Measurements from ENCODE around the gene PLCB3.

Gene PLCB3

DNA sequence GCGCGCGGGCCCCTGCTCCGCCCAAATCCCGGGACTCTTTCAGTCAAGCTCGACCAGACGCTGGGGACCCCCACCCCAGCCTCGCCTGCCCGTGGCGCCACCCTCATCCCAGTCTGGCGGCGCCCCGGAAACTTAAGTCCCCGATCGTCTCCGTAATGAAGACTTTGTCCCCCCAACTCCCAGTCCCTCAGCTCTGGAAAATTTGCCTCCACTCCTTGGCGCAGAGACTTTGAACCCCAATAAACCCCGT, 348 bp downstream of the PLCB3 start:
- DNase-seq, result no peak

DNA sequence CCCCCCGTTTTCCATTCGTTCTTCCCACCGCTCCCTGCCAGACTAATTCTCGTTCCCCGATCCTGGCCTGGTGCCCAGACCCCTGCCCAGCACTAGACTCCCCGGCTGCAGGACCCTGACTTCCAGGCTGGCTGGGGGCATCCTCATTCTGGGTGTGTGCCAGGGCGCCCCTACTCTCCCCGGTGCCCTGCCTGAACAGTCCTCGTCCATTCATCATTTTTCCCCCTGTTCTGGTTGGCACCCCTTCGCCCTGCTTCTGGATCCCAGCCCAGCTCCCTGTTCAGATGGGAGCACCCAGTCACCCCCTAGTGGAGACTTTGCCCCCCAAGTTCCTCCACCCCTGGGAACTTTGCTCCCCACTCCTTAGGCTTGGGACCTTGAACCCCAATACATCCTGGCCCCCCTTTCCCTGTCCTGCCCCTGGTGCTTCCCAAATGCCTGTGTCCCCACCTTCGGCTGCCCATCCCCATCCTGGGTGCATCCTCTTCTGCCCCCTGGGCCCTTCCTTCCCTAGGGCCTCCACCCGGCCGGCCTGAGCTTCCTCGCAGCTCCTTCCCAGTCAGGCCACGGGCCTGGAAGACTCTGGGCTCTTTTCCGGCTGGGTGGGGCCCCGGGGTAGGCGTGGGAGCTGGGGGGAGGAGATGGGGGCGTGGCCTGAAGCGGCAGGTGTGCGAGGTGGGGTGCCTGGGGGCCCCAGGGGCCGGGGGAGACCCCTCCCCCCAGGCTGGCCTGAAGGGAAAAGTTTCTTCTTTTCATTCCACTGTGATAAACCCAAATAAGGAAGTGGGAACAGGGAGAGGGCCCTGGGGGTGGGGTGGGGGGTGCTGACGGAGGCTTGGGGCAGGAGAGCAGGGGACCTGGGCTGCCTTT, 908 bp downstream of the PLCB3 start:
- DNase-seq, result no peak

DNA sequence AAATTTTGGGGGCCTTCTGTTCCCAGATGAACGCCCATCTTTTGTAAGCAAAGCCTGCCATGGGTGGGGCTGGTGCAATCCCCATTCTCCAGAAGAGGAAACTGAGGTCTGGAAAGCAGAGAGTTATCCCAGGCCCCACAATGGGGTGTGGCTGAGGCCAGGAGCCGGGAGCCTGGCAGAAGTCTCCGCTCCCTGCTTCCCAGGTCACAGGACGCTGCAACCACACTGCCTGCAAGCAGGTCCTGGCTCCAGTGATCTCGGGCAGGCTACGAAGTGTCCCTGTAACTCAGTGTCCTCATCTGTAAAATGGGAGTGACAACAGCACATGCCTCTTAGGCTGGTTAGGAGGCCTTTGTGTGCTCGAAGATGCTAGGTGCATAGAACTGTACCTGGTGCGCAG, 1.7 kb downstream of the PLCB3 start:
- DNase-seq, result no peak

DNA sequence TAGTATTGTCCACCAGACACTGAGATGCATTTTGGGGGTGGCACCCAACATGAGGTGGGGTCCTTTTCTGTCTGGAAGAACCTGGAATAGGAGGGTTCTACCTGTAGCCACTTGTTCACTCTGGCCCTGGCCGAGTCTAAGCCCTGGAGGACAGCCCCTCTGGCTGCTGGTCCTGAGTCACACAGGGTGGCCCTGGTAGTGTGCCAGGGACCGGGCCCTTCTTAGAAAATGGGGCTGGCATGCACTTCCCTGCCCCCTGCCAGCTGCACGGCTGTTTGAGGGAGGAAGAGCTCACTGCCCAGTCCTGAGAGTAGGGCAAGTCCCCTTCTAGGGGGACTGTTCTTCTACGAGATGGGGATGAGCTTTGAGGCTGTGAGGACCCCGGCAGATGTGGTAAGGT, 2.2 kb downstream of the PLCB3 start:
- no peak for DNase-seq

DNA sequence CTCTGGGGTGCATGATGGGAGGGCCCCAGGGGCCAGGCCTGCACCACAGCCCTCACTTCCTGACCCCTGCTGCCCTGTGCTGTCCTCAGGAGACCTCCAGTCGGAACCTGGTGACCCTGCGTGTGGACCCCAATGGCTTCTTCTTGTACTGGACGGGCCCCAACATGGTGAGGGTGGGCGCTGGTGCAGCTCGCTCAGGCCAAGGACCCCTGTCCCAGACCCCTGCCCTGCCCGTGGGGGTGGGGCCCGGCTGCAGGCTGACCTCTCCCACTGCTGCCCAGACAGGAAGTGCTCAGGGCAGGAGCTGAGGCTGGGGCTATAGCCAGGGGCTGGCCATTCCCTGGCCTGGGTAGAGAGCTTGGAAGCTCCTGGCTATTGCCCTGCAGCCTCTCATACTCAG, 3.0 kb downstream of the PLCB3 start:
- DNase-seq, result no peak

DNA sequence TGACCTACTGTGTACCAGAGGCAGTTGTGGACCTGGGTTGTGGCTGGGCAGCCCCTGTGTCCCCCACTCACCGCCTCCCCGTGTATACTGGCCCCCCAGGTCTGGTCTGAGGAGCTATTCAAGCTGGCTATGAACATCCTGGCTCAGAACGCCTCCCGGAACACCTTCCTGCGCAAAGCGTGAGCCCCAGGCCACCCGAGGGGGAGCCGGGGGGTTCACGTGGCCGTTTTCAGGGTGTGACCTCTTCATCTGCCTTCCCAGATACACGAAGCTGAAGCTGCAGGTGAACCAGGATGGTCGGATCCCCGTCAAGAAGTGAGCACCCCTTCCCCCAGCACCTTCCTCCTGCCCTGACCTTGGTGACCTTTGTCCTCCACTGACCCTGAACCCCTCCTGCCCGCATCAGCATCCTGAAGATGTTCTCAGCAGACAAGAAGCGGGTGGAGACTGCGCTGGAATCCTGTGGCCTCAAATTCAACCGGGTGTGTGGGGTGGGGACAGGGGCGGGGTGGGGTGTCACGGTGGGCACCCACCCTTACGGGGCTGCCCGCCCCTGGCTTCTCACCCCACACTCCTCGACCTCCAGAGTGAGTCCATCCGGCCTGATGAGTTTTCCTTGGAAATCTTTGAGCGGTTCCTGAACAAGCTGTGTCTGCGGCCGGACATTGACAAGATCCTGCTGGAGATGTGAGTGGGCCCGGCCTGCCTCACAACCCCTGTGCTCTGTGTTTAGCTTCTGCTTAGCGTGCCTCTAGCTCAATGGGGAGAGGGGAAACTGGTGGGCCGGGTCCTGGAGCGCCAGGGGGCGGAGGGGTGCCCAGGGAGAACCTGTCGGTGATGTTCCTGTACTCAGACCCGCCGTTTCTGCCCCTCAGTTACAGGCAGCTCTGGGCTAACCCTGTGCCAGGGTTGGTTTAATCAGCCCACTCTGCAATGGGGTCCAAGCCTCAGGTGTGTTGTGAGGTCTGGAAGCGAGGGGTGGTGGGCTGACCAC, 4.1 kb downstream of the PLCB3 start:
- DNase-seq, result no peak

DNA sequence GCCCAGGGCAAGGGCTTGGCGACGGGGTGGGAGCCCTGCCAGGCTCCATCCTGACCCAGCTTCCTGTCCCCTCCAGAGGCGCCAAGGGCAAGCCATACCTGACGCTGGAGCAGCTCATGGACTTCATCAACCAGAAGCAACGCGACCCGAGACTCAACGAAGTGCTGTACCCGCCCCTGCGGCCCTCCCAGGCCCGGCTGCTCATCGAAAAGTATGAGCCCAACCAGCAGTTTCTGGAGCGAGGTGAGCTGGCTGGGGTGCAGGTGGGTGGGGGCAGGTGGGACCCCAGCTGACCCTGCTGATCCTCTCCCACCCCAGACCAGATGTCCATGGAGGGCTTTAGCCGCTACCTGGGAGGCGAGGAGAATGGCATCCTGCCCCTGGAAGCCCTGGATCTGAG, 5.0 kb downstream of the PLCB3 start:
- no peak for DNase-seq

DNA sequence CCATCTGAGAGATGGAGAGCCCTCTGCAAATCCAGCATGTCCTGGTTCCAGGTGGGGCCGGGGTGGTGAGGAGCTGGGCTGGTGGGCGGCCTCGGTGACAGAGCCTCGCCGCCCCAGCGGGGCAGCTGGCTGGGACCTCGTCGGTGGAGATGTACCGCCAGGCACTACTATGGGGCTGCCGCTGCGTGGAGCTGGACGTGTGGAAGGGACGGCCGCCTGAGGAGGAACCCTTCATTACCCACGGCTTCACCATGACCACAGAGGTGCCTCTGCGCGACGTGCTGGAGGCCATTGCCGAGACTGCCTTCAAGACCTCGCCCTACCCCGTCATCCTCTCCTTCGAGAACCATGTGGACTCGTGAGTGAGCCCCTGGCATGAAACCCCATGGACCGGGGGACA, 7.0 kb downstream of the PLCB3 start:
- no peak for DNase-seq

DNA sequence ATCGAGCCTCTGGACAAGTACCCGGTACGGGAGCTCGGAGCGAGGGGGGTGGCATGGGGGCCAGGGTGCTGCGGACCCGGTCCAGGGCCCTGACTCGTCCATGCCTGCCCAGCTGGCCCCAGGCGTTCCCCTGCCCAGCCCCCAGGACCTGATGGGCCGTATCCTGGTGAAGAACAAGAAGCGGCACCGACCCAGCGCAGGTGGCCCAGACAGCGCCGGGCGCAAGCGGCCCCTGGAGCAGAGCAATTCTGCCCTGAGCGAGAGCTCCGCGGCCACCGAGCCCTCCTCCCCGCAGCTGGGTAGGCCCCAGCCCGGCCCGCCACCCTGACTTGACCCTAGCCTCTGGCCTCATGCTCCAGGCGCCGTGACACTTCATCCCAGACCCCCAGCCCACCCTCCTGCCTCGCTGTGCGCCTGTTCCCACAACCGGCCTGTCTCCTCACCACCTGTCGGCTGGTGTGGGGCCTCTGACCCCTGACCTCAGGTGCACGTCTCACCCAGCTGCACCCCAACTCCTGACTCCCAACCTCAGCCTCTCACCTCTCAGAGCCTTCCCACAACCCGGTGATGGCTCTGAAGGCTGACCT, 7.7 kb downstream of the PLCB3 start:
- DNase-seq, result no peak

DNA sequence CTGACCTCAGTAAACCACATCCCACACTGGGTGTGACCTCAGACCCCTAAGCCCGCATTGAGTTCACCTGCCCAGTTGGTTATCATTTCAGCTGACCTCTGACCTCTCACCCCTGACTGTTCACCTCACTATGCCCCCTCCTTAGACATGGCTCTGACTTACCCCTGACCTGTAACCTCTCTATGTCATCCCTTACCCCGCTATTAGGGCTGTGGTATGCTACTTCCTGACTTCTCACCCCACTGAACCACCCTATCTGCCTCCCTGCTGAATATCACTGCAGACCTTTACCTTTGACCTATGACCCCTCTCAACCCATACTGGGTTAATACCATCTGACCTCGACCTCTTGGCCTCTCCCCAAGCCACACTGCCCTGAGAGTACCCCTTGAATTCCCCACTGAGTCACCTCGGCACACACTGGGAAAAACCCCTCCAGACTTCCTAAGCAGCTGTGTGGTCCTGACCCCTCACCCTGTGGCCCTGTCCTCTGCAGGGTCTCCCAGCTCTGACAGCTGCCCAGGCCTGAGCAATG, 8.3 kb downstream of the PLCB3 start:
- DNase-seq, result no peak

DNA sequence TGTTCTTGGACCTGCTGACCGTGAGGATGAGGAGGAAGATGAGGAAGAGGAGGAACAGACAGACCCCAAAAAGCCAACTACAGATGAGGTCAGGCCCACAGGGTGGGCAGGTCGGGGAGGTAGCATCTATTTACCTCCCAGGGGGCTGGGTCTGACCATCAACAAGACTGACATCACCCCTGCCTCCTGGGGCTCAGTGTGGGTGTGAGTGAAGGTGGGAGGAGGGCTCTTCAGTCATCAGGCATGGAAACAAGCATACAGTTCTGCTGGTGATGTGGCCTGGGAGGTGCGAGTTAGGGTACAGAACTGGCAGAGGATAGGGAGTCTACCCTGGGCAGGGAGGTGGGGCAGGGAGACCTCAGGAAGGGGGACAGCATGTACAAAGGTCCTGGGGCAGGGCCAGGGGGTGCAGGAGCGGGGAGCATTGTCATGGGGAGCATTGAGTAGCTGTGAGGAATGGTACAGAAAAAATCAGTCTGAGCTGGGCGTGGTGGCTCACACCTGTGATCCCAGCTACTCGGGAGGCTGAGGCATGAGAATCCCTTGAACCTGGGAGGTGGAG, 8.9 kb downstream of the PLCB3 start:
- DNase-seq, result no peak

DNA sequence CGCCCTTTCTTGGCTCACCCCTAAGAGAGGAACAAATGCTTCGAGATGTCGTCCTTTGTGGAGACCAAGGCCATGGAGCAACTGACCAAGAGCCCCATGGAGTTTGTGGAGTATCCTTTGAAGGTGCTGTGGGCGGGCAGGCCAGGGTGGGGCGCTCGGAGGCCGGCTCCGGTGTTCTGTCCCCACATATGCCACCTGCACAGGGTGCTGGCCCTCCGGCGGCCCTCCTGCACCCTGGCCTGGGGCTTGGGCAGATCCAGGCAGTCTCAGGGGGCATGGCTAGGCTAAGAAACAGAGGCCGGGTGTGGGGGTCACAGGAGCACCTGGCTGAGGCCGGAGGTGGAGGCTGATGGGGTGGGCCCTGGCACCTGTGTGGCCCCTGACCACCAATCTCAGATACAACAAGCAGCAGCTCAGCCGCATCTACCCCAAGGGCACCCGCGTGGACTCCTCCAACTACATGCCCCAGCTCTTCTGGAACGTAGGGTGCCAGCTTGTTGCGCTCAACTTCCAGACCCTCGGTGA, 10.3 kb downstream of the PLCB3 start:
- no peak for DNase-seq

DNA sequence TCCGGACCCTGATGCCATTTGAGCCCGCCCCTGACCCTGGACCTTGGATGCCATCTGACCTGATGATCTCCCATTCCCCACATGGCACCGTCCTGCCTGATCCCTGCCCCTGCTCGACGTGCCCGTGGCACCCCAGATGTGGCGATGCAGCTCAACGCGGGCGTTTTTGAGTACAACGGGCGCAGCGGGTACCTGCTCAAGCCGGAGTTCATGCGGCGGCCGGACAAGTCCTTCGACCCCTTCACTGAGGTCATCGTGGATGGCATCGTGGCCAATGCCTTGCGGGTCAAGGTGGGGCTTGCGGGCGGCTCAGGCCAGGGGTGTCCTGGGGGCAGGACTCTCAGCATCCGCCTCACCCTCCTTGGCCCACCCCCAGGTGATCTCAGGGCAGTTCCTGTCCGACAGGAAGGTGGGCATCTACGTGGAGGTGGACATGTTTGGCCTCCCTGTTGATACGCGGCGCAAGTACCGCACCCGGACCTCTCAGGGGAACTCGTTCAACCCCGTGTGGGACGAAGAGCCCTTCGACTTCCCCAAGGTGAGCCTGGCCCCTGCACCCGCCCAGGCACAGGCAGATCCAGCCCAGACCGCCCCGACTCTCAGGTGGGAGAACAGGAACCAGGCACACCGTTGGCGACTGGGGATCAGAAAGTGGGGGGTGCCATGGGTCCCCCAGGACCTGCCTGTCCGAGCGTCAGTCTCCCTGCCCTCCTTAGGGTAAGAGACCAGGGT, 11.1 kb downstream of the PLCB3 start:
- no peak for DNase-seq

DNA sequence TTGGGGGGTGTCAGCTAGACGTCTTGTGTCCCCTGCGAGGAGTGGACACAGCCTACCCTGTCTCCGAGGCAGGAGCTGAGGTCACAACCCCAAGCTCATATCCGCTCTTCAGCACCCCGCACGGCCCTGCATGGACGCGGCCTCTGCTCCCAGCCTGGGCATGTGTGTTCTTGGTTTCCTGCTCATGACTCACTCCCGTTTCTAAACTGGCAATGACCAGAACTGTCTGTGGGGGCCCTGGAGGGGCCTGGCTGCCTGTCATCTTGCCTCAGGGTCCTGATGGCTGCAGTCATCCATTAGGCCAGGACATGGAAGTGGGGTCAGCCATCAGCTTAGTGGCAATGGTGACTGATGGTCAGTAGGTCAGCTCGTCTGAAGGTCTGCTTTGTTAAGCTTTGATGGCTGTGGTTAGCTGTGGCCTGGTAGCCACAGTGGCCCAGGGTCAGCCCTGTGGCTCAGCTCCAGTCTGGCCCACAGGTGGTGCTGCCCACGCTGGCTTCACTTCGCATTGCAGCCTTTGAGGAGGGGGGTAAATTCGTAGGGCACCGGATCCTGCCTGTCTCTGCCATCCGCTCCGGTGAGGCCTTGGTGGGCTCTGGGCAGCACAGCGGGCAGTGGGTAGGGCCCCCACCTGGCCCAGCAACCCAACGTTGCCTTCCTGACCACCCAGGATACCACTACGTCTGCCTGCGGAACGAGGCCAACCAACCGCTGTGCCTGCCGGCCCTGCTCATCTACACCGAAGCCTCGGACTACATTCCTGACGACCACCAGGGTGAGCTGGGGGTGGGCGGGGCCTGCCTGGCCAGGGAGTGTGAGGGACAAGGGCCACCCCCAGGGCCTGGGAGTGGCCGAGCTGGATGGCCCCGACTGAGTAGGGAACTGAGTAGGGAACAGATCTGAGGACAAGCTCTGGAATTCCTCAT, 12.0 kb downstream of the PLCB3 start:
- no peak for DNase-seq

DNA sequence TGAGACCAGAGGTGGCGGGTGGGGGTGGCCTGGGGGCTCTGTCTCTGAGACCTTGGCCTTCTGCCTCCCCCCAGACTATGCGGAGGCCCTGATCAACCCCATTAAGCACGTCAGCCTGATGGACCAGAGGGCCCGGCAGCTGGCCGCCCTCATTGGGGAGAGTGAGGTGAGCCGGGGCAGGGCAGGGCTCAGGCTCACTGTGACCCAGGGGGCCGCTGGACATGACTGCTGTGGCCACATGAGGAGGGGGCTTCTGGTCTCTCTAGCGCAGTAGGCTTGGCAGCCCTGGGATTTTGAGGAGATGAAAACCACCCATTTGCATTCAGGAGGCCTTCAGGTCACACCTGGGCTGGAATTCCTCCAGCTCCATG, 12.6 kb downstream of the PLCB3 start:
- no peak for DNase-seq

DNA sequence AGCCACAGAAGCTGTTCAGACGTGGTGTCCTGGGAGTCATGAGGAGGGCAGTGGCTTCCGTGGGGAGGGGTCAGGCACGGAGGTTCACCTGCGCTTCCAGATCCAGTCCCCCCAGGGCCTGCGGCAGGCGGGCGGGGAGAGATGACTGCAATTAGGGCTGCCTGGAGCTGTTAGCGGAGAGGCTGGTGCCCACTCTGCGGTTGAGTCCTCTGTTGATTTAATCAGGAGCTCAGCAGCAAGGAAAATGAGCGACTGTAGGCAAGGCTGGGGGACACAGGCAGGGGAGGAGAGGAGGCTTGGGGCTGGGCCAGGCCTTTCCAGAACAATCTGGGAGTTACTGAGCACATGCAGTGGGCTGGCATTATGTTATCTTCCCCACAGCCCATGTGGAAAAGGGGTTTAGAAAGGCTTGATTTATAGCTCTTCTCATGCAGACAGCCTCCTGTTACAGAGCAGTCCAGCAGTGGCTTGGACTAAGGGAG, 13.1 kb downstream of the PLCB3 start:
- no peak for DNase-seq

DNA sequence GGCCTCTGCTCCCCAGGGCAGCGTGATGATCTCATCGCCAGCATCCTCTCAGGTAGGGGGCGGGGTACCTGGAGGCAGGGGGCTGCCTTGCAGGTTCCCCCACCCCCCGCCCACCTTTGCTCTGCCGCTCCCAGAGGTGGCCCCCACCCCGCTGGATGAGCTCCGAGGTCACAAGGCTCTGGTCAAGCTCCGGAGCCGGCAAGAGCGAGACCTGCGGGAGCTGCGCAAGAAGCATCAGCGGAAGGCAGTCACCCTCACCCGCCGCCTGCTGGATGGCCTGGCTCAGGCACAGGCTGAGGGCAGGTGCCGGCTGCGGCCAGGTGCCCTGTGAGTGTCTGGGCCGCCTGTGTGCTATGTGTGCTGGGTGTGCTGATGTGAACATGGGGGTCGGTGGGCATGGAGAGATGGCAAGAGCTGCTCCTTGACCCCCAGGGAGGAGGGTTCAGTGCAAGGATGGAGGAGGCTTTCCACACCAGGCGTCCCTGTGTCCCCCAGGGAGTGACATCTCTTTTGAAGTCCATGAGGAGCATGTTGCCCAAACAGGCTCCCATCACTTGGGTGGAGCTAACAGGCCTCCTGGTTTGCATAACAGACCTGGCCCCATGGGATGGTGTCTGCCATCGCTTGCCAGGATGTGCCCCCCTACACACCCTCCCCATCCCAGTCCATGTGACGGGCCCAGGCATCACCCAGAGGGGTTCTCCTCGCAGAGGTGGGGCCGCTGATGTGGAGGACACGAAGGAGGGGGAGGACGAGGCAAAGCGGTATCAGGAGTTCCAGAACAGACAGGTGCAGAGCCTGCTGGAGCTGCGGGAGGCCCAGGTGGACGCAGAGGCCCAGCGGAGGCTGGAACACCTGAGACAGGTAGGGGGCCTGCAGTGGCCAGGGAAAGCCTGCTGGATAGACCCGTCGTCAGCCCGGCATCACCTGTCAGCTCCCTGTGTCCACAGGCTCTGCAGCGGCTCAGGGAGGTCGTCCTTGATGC, 14.1 kb downstream of the PLCB3 start:
- no peak for DNase-seq

DNA sequence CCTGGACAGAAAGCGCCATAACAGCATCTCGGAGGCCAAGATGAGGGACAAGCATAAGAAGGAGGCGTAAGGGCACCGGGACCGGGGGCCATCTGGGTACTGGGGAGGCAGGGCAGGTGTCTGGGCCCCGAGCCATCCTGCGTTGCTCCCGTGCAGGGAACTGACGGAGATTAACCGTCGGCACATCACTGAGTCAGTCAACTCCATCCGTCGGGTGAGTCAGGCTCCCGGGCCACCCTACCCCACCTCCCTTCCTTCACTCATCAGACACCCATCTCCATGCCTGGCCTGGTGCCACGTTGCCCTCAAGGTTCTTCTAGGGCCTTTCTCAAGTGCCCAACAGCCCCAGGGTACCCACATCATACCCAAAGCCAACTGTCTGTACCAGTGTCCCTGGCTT, 15.0 kb downstream of the PLCB3 start:
- no peak for DNase-seq

DNA sequence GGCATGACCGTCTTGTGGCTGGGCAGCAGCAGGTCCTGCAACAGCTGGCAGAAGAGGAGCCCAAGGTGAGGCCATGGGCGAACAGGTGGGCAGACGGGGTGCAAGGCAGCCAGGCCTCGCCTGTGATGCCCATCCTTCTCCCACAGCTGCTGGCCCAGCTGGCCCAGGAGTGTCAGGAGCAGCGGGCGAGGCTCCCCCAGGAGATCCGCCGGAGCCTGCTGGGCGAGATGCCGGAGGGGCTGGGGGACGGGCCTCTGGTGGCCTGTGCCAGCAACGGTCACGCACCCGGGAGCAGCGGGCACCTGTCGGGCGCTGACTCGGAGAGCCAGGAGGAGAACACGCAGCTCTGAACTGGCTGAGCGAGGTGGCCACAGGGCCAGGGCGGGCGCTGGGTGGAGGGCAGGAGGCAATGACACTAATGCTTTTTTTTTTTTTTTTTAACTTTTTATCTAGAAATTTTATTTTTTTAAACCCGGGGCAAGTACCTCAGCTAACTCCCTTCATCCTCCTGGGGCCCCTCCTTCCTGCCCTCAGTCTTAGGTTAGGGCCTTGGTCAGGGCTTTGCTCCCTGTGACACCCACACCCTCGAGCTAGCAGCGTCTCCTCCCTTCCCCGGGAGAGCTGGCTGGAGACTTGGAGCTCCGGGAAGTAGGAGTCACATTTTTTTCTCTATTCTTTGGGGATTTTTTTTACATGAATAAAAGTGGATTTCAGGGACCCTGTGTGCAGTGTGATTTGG, 16.0 kb downstream of the PLCB3 start:
- no peak for DNase-seq

All from NCI-H446 treated with DMSO at 0.1 percent for 48 hours (cell line).